Erythroblast (primary cell): ENCODE data around the gene KLK1.
"Not testable (repeated sequence)": the region's sequence is repeated elsewhere in the genome, so short reads cannot be mapped to it uniquely, and the experiment has no call there.

Experiments
- DNase-seq, 2 experiments: peaks; one replicate each; lab custom pipeline; 2025; lab: John Stamatoyannopoulos, UW
- GATA1 ChIP-seq: IDR thresholded peaks from 2 replicates; pipeline ENCODE4 v1.6.1; 2011; ENCODE audit warnings: low read depth, mild to moderate bottlenecking, control low read depth, low read length, moderate library complexity
- POLR2A ChIP-seq: IDR thresholded peaks from 2 replicates; pipeline ENCODE4 v1.6.1; 2011; ENCODE audit warnings: mild to moderate bottlenecking, low read length

KLK1 gene

GRCh38 chr19:50815439-50815838 lies 8.1 kb downstream of the KLK1 start:
- TF ChIP-seq GATA1: no peak
- no peak for TF ChIP-seq POLR2A

GRCh38 chr19:50814883-50815282 lies 8.7 kb downstream of the KLK1 start:
- TF ChIP-seq POLR2A (no peak), GATA1 (no peak)

More at GRCh38 chr19:50815439-50815838, 8.1 kb downstream of the KLK1 start:
- no peak for DNase-seq

GRCh38 chr19:50812474-50812873 lies 11.1 kb downstream of the KLK1 start:
- DNase-seq: no peak
- TF ChIP-seq POLR2A: no peak
- TF ChIP-seq GATA1: no peak

More at GRCh38 chr19:50814883-50815282, 8.7 kb downstream of the KLK1 start:
- DNase-seq: no peak

- not testable (repeated sequence) for DNase-seq
Measured at GRCh38 chr19:50811622-50812238, 11.9 kb downstream of the KLK1 start.

GRCh38 chr19:50808856-50809255 lies 14.7 kb downstream of the KLK1 start:
- no peak for TF ChIP-seq POLR2A
- no peak for TF ChIP-seq GATA1
- no peak for DNase-seq

GRCh38 chr19:50804420-50805272 lies 18.9 kb downstream of the KLK1 start:
- peak; percentile 99 for TF ChIP-seq POLR2A
- TF ChIP-seq GATA1: no peak
- DNase-seq: peak; percentile 99

- DNase-seq: peak; percentile 77 to 83
Measured at GRCh38 chr19:50803633-50804419, 19.8 kb downstream of the KLK1 start.

GRCh38 chr19:50801107-50801506 lies 22.5 kb downstream of the KLK1 start:
- DNase-seq: no peak

More at GRCh38 chr19:50803633-50804419, 19.8 kb downstream of the KLK1 start:
- TF ChIP-seq POLR2A: no peak
- no peak for TF ChIP-seq GATA1

GRCh38 chr19:50799547-50799851 lies 24.1 kb downstream of the KLK1 start:
- no peak for DNase-seq
- TF ChIP-seq POLR2A: no peak
- TF ChIP-seq GATA1: no peak

More at GRCh38 chr19:50801107-50801506, 22.5 kb downstream of the KLK1 start:
- TF ChIP-seq GATA1 (no peak), POLR2A (no peak)

GRCh38 chr19:50798659-50799546 lies 24.7 kb downstream of the KLK1 start:
- TF ChIP-seq POLR2A (no peak), GATA1 (no peak)
- DNase-seq: no peak

- no peak for DNase-seq
- TF ChIP-seq POLR2A: no peak
- no peak for TF ChIP-seq GATA1
Measured at GRCh38 chr19:50797781-50798658, 25.6 kb downstream of the KLK1 start.

GRCh38 chr19:50797429-50797780 lies 26.2 kb downstream of the KLK1 start:
- TF ChIP-seq GATA1 (no peak), POLR2A (no peak)

More at GRCh38 chr19:50797429-50797780, 26.2 kb downstream of the KLK1 start:
- DNase-seq: no peak
